Measurements from ENCODE around the gene MAMDC4.

- TF ChIP-seq CTCF (IDR thresholded peaks at IDR 0.05) (no peak), POLR2A (IDR thresholded peaks at IDR 0.05) (no peak)
These were observed 28.5 kb downstream of the MAMDC4 start for GRCh38 chr9:136880651-136881050.
